Anterior cingulate cortex (tissue), 58 donors: ENCODE results near the gene CCDC169.
"Not testable (repeated sequence)": the region's sequence is repeated elsewhere in the genome, so short reads cannot be mapped to it uniquely, and the experiment has no call there.

Source experiments
- DNase-seq, 58 donors: peaks; one replicate each; lab custom pipeline; 2025; lab: John Stamatoyannopoulos, UW

Gene CCDC169

GRCh38 chr13:36323408-36323807, 25.8 kb upstream of the CCDC169 start:
- no peak for DNase-seq

- DNase-seq = not testable (repeated sequence)
These were observed 22.2 kb upstream of the CCDC169 start for GRCh38 chr13:36319793-36320192.

DNA sequence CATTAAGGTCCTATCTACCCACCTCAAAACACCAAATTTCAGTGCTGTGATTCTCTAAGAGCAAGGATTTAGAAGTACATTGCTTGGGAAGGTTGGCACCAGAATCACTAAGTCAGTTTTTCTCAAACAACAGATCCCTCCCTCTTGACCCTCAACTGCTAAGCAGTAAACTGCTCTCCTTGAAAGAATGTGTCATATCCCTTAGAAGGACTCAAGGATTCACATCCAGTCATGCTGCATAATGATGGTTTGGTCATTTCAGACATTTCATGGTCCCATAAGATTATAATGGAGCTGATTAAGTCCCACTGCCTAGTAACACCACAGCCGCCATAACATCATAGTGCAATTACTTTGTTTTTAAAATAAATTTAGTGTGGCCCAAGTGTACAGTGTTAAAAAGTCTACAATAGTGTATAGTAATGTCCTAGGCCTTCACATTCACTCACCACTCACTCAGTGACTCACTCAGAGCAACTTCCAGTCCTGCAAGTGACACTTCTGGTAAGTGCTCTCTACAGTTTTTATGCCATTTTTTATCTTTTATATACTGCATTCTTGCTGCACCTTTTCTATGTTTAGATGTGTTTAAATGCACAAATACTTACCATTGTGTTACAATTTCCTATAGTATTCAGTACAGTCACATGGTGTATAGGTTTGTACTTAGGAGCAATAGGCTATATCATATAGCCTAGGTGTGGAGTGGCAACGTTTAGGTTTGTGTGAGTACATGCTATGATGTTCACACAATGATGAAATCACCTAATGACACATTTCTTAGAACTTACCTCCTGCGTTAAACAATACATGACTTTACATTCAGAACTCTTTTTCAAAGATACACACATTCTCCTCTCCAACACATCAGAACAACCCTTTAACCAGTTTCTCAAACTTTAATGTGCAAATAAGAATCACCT, 15.7 kb upstream of the CCDC169 start:
- no peak for DNase-seq

DNA sequence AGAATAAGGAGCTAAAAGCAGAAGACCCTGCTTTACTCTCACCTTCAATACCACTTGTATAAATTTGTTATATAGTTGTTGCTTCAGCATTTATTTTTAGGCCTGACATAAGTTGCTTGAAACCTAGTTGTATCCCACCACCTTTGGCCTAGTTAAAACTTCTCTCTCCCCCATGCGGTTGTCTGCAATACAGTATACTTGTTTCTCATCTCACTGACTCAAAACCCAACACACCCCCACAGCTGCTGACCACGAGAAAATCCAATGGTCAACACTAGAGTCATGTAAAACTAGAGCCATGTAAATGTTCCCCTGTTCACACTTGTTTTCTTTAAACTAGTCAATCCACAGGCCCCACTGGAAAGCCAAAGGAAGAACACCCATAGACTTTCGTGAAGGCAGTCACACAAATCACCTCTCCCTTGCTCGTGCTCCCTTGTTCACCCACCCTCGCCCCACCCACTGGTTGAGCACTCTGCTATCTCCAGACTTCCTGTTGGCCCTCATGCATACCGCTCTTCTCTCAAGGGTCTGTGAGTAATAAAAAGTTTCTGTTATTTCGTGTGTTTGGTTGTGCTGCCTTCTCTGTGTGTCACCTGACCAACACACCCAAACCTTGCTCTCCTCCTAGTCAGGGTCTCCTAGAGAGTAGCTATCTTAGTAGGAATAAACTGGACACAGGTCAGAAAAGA, 12.9 kb upstream of the CCDC169 start:
- no peak for DNase-seq

DNA sequence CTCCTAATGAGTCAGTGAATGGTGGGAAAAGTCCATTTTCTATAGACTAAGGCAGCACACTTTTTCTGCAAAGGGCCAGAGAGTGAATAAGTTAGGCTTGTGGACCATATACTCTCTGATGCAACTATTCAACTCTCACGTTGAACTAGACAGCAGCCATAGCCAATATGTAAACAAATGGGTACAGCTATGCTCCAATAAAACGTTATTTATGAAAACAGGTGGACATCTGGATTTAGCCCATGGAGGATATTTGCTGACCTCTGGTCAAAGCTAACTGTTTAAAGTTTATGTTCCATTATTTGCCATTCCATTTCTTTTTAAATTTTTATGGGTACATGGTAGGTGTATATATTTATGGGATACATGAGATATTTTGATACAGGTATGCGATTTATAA, 4.7 kb upstream of the CCDC169 start:
- DNase-seq = no peak

DNA sequence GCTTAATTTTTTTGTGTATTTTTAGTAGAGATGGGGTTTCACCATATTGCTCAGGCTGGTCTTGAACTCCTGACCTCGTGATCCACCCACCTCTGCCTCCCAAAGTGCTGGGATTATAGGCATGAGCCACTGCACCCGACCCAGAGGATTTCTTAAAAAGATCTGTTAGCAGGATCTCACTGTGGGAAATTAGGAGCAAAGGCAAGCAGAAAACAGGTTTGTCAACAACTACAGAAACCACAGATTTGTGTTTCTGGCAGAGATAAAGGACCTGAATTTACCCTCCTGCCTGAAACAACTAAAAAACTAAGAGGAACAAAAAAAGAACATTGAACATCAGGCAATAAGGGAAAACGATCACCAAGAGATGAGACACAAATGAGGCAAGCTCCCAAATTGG, 1.9 kb upstream of the CCDC169 start:
- not testable (repeated sequence) for DNase-seq

DNA sequence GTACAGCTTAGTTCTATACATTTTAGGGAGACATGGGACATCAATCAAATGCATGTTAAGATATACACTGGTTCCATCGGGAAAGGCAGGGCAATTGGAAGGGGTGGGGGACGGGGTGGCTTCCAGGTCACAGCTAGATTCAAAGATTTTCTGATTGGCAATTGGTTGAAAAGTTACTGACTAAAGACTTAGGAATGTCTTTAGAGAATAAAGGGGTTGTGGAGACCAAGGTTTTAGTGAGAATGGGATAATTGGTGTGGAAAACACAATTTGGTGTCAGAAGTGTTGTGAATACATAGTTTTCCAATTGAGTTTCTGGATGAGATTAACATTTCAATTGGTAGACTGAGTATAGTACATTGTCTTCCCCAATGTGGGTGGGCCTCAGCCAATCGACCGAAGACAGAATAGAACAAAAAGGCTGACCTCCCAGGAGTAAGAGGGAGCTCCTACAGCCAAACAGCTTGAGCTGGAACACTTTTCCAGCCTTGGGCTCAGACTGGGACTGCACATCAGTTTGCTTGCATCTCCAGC, 988 bp upstream of the CCDC169 start:
- peak in 1 of 58 donors; percentile 27 for DNase-seq

- no peak for DNase-seq
These were observed 3.5 kb downstream of the CCDC169 start for GRCh38 chr13:36294096-36294495.

- no peak for DNase-seq
These were observed 4.1 kb downstream of the CCDC169 start for GRCh38 chr13:36293497-36293896.

DNA sequence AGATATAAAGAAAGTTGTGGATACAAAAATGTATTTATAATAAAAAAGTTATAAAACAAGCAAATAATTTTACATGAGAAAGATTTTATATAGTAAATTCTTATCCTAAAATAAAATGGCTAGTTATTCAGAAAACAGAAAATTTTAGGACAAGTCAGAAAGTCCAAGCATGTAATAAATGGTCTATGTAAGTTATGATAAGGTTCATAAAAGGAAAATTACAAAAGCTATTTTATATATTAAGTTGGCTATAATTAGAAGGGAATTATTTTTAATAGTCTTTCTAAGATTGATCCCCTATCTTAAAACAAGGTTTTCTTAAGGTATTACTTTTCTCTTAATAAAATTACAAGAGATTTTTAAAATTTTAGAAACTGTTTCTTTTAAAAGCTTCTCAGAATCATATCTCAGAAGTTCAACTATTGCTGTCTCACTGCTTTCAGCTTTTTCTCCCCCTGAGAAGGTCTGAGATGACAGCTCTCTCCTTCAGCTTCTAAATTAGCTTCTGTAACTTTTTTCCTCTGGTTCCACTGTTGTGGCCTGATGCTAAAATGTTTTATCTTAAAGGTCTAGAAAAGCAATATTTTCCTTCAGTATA, 8.7 kb downstream of the CCDC169 start:
- DNase-seq = no peak

GRCh38 chr13:36286006-36286405, 11.6 kb downstream of the CCDC169 start:
- no peak for DNase-seq

GRCh38 chr13:36282821-36283432, 14.7 kb downstream of the CCDC169 start:
- peak in 1 of 58 donors; percentile 18 for DNase-seq

DNA sequence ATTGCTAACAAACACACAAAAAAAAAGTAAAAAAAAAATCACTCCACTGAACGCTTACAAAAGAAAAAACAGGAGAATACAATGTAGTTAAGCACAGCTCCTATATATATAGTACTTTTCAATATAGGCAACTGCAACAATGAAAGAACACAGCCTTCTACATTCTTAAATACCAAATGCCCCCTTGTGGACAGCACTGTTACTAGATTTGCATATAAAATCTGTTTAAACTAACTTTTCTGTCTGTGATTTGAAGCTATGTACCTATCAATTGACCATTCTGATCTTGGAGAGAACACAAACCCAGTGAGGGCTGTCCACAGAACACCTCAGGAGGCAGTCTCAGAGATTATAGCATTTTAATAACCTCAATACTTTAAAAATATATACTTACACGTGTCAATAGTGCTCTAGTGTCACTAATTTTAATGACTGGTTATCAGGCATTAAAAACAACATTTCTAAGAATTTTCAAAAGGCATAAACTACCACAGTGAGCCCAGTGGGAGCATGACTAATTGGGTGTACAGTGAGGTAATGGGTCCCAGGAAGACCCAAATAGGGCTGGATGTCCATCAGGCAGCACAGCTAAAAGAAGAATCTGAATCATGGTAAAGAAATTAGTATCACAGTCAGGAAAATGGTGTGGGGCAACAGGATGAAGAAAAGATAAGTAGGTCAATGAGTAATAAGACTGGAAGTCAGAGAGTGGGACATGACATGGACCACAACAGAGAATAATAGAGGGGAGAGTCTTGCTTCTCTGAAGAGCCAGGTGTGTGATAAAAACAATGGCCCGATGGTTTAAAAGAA, 22.2 kb downstream of the CCDC169 start:
- peak in 6 of 58 donors; percentile 3 to 40 (median 12) for DNase-seq

DNA sequence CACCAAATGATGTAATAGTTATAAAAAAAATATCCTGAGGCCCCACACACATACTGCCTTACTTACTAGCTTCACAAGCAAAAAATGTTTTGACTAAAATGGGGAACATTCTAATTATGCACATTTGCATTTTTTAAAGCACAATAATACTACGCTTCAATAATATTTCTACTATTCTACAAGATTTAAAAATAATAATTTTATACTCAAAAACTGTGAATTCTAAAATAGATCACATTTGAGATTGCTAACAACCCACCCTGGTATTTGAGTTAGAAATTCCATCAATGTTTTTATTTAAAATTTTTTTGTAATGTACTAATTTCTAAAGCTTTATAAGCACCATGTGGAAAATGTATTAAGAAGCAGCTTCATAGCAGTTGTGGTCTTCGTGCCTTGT, 24.2 kb downstream of the CCDC169 start:
- no peak for DNase-seq

- no peak for DNase-seq
These were observed 35.6 kb downstream of the CCDC169 start for GRCh38 chr13:36261976-36262375.

- DNase-seq = no peak
These were observed 36.6 kb downstream of the CCDC169 start for GRCh38 chr13:36261011-36261410.

DNA sequence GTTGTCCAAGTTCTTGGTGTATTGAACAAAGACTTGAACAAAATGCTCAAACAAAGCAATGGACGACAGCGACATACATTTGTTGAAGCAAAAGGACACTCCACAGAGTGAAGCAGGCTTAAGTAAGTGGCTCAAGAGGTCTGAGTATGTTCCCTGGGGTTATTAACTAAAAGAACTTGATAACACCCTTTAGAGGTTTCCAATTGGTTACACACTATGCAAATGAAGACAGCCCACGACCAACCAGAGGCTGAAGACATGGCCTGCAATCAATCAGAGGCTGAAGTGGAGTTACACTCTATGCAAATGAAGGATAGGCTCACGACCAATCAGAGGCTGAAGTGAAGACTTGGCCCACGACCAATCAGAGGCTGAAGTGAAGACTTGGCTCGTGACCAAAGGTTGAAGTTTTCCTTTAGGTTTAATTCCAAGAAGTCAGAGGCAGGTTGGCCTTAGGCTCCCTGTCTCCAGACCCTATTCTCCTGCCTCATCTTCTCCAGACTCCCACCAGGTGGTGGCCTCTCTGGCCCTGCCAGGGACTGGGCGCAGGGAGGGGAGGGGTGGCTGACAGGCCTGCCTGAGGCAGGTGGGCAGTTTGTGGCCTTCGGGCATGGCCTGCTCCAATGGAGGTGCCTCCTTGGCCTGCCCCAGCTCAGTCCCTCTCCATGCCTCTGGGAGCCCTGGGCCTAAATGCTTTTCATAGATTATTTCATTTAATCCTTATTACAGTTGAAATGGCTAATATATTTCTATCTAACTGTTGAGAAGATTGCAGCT, 38.1 kb downstream of the CCDC169 start:
- DNase-seq = no peak

GRCh38 chr13:36258831-36259230, 38.8 kb downstream of the CCDC169 start:
- no peak for DNase-seq

GRCh38 chr13:36251526-36251925, 46.1 kb downstream of the CCDC169 start:
- no peak for DNase-seq
